Fibroblast of lung (primary cell): ENCODE results near the gene PNMA6E.

ENCODE experiments used
- EZH2 ChIP-seq: IDR thresholded peaks from 2 replicates; pipeline ENCODE4 v1.5.1; 2012; ENCODE audit warnings: low read length, control low read depth, mild to moderate bottlenecking; ENCODE audit errors: missing control alignments
- TF ChIP-seq, protein P1 (sequence below), 2 donors: IDR thresholded peaks in 1 of 2; conservative IDR thresholded peaks in 1 of 2; 1 replicate in 1 of 2; 2 replicates in 1 of 2; pipeline ENCODE4 v1.5.1; 2011 to 2012; ENCODE audit warnings: low read length in 2 of 2, control low read depth in 1 of 2, inconsistent platforms in 1 of 2, low read depth in 1 of 2, mild to moderate bottlenecking in 1 of 2

- TF ChIP-seq, protein P1, sequence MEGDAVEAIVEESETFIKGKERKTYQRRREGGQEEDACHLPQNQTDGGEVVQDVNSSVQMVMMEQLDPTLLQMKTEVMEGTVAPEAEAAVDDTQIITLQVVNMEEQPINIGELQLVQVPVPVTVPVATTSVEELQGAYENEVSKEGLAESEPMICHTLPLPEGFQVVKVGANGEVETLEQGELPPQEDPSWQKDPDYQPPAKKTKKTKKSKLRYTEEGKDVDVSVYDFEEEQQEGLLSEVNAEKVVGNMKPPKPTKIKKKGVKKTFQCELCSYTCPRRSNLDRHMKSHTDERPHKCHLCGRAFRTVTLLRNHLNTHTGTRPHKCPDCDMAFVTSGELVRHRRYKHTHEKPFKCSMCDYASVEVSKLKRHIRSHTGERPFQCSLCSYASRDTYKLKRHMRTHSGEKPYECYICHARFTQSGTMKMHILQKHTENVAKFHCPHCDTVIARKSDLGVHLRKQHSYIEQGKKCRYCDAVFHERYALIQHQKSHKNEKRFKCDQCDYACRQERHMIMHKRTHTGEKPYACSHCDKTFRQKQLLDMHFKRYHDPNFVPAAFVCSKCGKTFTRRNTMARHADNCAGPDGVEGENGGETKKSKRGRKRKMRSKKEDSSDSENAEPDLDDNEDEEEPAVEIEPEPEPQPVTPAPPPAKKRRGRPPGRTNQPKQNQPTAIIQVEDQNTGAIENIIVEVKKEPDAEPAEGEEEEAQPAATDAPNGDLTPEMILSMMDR (conservative IDR thresholded peaks at IDR 0.05 in 1 of 2, IDR thresholded peaks at IDR 0.05 in 1 of 2; ENCODE audit: low read depth in 1 of 2, low read length in 2 of 2): no peak
- no peak for TF ChIP-seq EZH2
These were observed 6.6 kb upstream of the PNMA6E start for GRCh38 chrX:153407736-153408135.
